IMR-90 (cell line): Measurements from ENCODE around the gene LMTK2.

Source experiments
- BHLHE40 ChIP-seq: fragments of 150-350 bp; IDR thresholded peaks from 2 replicates; pipeline ENCODE4 v1.6.1; 2016; ENCODE audit warnings: mild to moderate bottlenecking, low read depth, low read length
- CTCF ChIP-seq: conservative IDR thresholded peaks from 2 replicates; pipeline ENCODE4 v1.5.1; 2012; ENCODE audit warnings: mild to moderate bottlenecking, low read depth, low read length, improper control_type of control experiment
- MXI1 ChIP-seq: IDR thresholded peaks from 2 replicates; pipeline ENCODE4 v1.6.1; 2012; ENCODE audit warnings: low read depth, mild to moderate bottlenecking, low read length, moderate library complexity, borderline replicate concordance
- POLR2A ChIP-seq: IDR thresholded peaks from 2 replicates; pipeline ENCODE4 v1.6.1; 2012; ENCODE audit warnings: mild to moderate bottlenecking, low read depth, low read length
- RAD21 ChIP-seq: IDR thresholded peaks from 2 replicates; pipeline ENCODE4 v1.6.1; 2012; ENCODE audit warnings: low read length, improper control_type of control experiment
- RCOR1 ChIP-seq: IDR thresholded peaks from 2 replicates; pipeline ENCODE4 v1.6.1; 2012; ENCODE audit warnings: mild to moderate bottlenecking, low read length, improper control_type of control experiment; ENCODE audit not compliant: insufficient replicate concordance
- RFX5 ChIP-seq: IDR thresholded peaks from 2 replicates; pipeline ENCODE4 v1.8.0; 2012; ENCODE audit warnings: low read depth, mild to moderate bottlenecking, low read length, moderate library complexity
- USF2 ChIP-seq: fragments of 150-350 bp; IDR thresholded peaks from 2 replicates; pipeline ENCODE4 v1.6.1; 2017; ENCODE audit warnings: mild to moderate bottlenecking, antibody characterized with exemption, low read length, low read depth

- no peak for TF ChIP-seq BHLHE40
- TF ChIP-seq CTCF = no peak
- no peak for TF ChIP-seq POLR2A
- no peak for TF ChIP-seq RAD21
- no peak for TF ChIP-seq RCOR1
- TF ChIP-seq RFX5 = no peak
- TF ChIP-seq MXI1 = no peak
- no peak for TF ChIP-seq USF2
Measured at GRCh38 chr7:98235901-98236300, 129.2 kb downstream of the LMTK2 start.
